Esophagus muscularis mucosa (tissue), 4 donors: ENCODE data around the gene HILPDA. TPM values are rescaled to one million over a fixed set of nuclear protein-coding genes. Genes with fewer than 3 reads are reported as not detected.

Source experiments
- small RNA-seq, 3 donors: library from RNA; depleted of rRNA; stranded (forward); fragments of <200 nt; gene quantifications; one replicate each; pipeline ENCODE3, GENCODE V24; 2016
- total RNA-seq, 4 donors: library from RNA; depleted of rRNA; stranded (reverse); fragments of >200 nt; gene quantifications; one replicate each; pipeline versions ENCODE4 v1.1.0 to v1.2.1, GENCODE V29; 2016

The HILPDA gene
- total RNA-seq, 4 donors from 2014 or later, result 4.1 to 15.1 (median 5.8) TPM

Small RNA genes lying within 50 kb of the gene (small RNA-seq; reads per million reads assigned to genes)
- gene AC010655.1 (0 reads per million in 3 donors), gene AC010655.2 (0 reads per million in 3 donors), gene RF00017 (0 reads per million in 3 donors), gene RNU7-54P (0 reads per million in 3 donors)

Other genes starting within 250 kb of the HILPDA start
- gene LEP, start 214.6 kb upstream of the HILPDA start, total RNA-seq, result not detected
- 10 to 100 TPM; 13.3 to 16.6 (median 15.0) TPM for gene RBM28, start 112.0 kb upstream of the HILPDA start, total RNA-seq
- gene PRRT4, start 94.2 kb upstream of the HILPDA start, total RNA-seq, result 1 to 10 TPM in 1 of 4 donors, under 1 TPM in 2, not detected in 1; 0.42 to 1.8 (median 0.78) TPM
- gene IMPDH1, start 45.9 kb upstream of the HILPDA start, total RNA-seq, result 10 to 100 TPM; 29.1 to 72.1 (median 56.0) TPM
- 10 to 100 TPM; 19.9 to 23.5 (median 21.0) TPM for gene METTL2B, start 20.9 kb downstream of the HILPDA start, total RNA-seq
- gene GARIN1A, start 216.4 kb downstream of the HILPDA start, total RNA-seq, result 1 to 10 TPM in 2 of 4 donors, under 1 TPM in 2; under 0.01 to 2.9 (median 0.94) TPM